Thyroid gland (tissue), 4 donors: Measurements from ENCODE around the gene THRB. TPM values are rescaled to one million over a fixed set of nuclear protein-coding genes. Genes with fewer than 3 reads are reported as not detected.

Experiments used
- DNase-seq, 2 donors: peaks; one replicate each; pipeline ENCODE4 v3.0.0-alpha.2; 2019
- H3K27ac ChIP-seq, 3 donors: fragments of 200-600 bp; sonication (generic); 1 replicate in 2 of 3; 2 replicates in 1 of 3; pipeline ENCODE4 v1.5.1; 2016 to 2019; ENCODE audit warnings: mild to moderate bottlenecking in 1 of 3, moderate library complexity in 1 of 3
- H3K27me3 ChIP-seq: fragments of 200-600 bp; sonication (generic); one replicate; pipeline ENCODE4 v1.5.1; 2019
- H3K36me3 ChIP-seq, 2 donors: fragments of 200-600 bp; sonication (generic); one replicate each; pipeline ENCODE4 v1.5.1; 2016 to 2019
- H3K4me1 ChIP-seq, 2 donors: fragments of 200-600 bp; sonication (generic); one replicate each; pipeline ENCODE4 v1.5.1; 2017 to 2019
- H3K4me3 ChIP-seq, 3 donors: fragments of 200-600 bp; sonication (generic); replicated peaks in 1 of 3; 1 replicate in 2 of 3; 2 replicates in 1 of 3; pipeline ENCODE4 v1.5.1; 2016; ENCODE audit warnings: mild to moderate bottlenecking in 1 of 3
- H3K9me3 ChIP-seq: fragments of 200-600 bp; sonication (generic); one replicate; pipeline ENCODE4 v1.5.1; 2017
- POLR2A ChIP-seq, 2 donors: fragments of 450-650 bp; IDR thresholded peaks; one replicate each; pipeline ENCODE4 v1.6.1; 2017; ENCODE audit warnings: antibody characterized with exemption in 2 of 2, mild to moderate bottlenecking in 2 of 2, moderate library complexity in 1 of 2
- WGBS, 2 donors: methylation state at CpG; one replicate each; pipeline ENCODE4 v1.1.5; 2017; 5-methylcytosine and 5-hydroxymethylcytosine counted together
- intact Hi-C: fragments of 100-400 bp; cut with DNase I; formaldehyde crosslinking; loops from one replicate; pipeline ENCODE4 v1.15.1; 2023
- total RNA-seq, 4 donors: library from RNA; depleted of rRNA; stranded (reverse); fragments of >200 nt; gene quantifications; one replicate each; pipeline ENCODE4 v1.2.3, GENCODE V29; 2016
- TF ChIP-seq, protein P1 (sequence below), 6 experiments: fragments of 200-600 bp in 3 of 6; fragments of 450-650 bp in 3 of 6; sonication (generic) in 3 of 6; IDR thresholded peaks; one replicate each; pipeline ENCODE4 v1.5.1; 2016 to 2019; ENCODE audit warnings: antibody characterized with exemption in 6 of 6, mild to moderate bottlenecking in 2 of 6, inconsistent platforms in 1 of 6, moderate library complexity in 1 of 6

THRB gene
- total RNA-seq, 4 donors from 2014 or later = 11.1 to 33.2 (median 13.4) TPM

- WGBS, 2 donors = 79 to 80% methylated on average over 3 of the region's 3 CpGs
- H3K4me1 ChIP-seq = peaks cover 4 to 18% of the 10 kb centered on the region in 2 donors
- H3K27me3 ChIP-seq = no peaks in the 10 kb centered on the region
- H3K9me3 ChIP-seq = no peaks in the 10 kb centered on the region
- TF ChIP-seq POLR2A (IDR thresholded peaks at IDR 0.05) = no peak
- TF ChIP-seq, protein P1, sequence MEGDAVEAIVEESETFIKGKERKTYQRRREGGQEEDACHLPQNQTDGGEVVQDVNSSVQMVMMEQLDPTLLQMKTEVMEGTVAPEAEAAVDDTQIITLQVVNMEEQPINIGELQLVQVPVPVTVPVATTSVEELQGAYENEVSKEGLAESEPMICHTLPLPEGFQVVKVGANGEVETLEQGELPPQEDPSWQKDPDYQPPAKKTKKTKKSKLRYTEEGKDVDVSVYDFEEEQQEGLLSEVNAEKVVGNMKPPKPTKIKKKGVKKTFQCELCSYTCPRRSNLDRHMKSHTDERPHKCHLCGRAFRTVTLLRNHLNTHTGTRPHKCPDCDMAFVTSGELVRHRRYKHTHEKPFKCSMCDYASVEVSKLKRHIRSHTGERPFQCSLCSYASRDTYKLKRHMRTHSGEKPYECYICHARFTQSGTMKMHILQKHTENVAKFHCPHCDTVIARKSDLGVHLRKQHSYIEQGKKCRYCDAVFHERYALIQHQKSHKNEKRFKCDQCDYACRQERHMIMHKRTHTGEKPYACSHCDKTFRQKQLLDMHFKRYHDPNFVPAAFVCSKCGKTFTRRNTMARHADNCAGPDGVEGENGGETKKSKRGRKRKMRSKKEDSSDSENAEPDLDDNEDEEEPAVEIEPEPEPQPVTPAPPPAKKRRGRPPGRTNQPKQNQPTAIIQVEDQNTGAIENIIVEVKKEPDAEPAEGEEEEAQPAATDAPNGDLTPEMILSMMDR (IDR thresholded peaks at IDR 0.05) = no peak
- no peak for DNase-seq
- intact Hi-C loops = no loop called here
- no peak overlapping the region for H3K4me3 ChIP-seq
- H3K27ac ChIP-seq = no peak overlapping the region
- H3K36me3 ChIP-seq = no peaks in the 10 kb centered on the region
These were observed 122.0 kb downstream of the THRB start for GRCh38 chr3:24372559-24373197.

GRCh38 chr3:24370352-24371090 is 124.1 kb downstream of the THRB start:
- DNase-seq = no peak
- no peak overlapping the region for H3K27ac ChIP-seq
- H3K4me3 ChIP-seq = no peak overlapping the region
- TF ChIP-seq POLR2A (IDR thresholded peaks at IDR 0.05) = no peak
- H3K36me3 ChIP-seq = no peaks in the 10 kb centered on the region
- H3K27me3 ChIP-seq = no peaks in the 10 kb centered on the region
- peaks cover 0 to 14% of the 10 kb centered on the region in 2 donors for H3K4me1 ChIP-seq
- intact Hi-C loops = no loop called here
- H3K9me3 ChIP-seq = no peaks in the 10 kb centered on the region
- 88 to 89% methylated on average over 4 of the region's 4 CpGs for WGBS, 2 donors

GRCh38 chr3:24368605-24369004 is 126.0 kb downstream of the THRB start:
- 65 to 83% methylated on average over 2 of the region's 2 CpGs for WGBS, 2 donors
- Histone ChIP-seq H3K9me3 (no peaks in the 10 kb centered on the region), H3K4me1 (peaks cover 0 to 18% of the 10 kb centered on the region in 2 donors), H3K36me3 (no peaks in the 10 kb centered on the region), H3K27ac (no peak overlapping the region), H3K27me3 (no peaks in the 10 kb centered on the region), H3K4me3 (no peak overlapping the region)
- DNase-seq = no peak
- TF ChIP-seq, protein P1 (IDR thresholded peaks at IDR 0.05) = no peak
- no peak for TF ChIP-seq POLR2A (IDR thresholded peaks at IDR 0.05)
- intact Hi-C loops = no loop called here

- Histone ChIP-seq H3K4me1 (peaks cover 0 to 10% of the 10 kb centered on the region in 2 donors), H3K4me3 (no peak overlapping the region), H3K27me3 (no peaks in the 10 kb centered on the region), H3K36me3 (no peaks in the 10 kb centered on the region), H3K9me3 (no peaks in the 10 kb centered on the region), H3K27ac (no peak overlapping the region)
- no peak for TF ChIP-seq POLR2A (IDR thresholded peaks at IDR 0.05)
- TF ChIP-seq, protein P1 (IDR thresholded peaks at IDR 0.05) = no peak
- DNase-seq = no peak
- intact Hi-C loops = no loop called here
- 93 to 95% methylated on average over 2 of the region's 2 CpGs for WGBS, 2 donors
These were observed 126.9 kb downstream of the THRB start for GRCh38 chr3:24367664-24368264.

- intact Hi-C loops = no loop called here
- no peak for TF ChIP-seq POLR2A (IDR thresholded peaks at IDR 0.05)
- TF ChIP-seq, protein P1 (IDR thresholded peaks at IDR 0.05) = no peak
- Histone ChIP-seq H3K27me3 (no peaks in the 10 kb centered on the region), H3K4me3 (no peak overlapping the region), H3K36me3 (no peaks in the 10 kb centered on the region), H3K4me1 (peaks cover 0 to 9% of the 10 kb centered on the region in 2 donors), H3K27ac (no peak overlapping the region), H3K9me3 (no peaks in the 10 kb centered on the region)
- no peak for DNase-seq
- 94 to 96% methylated on average over 3 of the region's 3 CpGs for WGBS, 2 donors
These were observed 127.4 kb downstream of the THRB start for GRCh38 chr3:24367216-24367615.
